HG03280 (cell line): ENCODE results near the gene CCL4L2.
"Not testable (repeated sequence)": the region's sequence is repeated elsewhere in the genome, so short reads cannot be mapped to it uniquely, and the experiment has no call there.

Experiments used
- ATAC-seq: cut with Tn5 transposase; IDR thresholded peaks from one replicate; pipeline ENCODE4 v1.9.1; 2021; ENCODE audit warnings: mild to moderate bottlenecking, moderate library complexity; ENCODE audit not compliant: unreplicated experiment

CCL4L2 gene

DNA sequence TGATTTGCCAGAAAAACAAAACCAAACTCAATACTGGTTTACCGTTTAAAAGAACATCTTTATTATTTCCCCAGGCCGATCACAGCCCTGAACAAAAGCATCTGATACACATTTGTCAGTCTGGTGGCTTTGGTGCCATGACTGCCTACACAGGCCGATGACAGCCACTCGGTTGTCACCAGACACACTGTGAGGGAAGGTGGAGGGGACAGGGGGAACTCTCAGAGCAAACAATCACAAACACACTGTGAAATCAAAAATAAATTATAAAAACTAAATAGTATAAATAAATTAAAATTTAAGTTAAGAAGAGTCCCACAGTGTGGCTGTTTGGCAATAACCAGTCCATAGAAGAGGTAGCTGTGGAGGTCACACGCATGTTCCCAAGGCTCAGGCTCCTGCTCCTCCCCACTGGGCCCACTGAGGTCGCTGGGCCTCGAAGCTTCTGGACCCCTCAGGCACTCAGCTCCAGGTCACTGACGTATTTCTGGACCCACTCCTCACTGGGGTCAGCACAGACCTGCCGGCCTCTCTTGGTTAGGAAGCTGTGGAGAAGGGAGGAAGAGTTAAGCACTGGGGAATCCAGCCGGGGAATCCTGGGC lies 15.9 kb upstream of the CCL4L2 start:
- ATAC-seq: not testable (repeated sequence)

DNA sequence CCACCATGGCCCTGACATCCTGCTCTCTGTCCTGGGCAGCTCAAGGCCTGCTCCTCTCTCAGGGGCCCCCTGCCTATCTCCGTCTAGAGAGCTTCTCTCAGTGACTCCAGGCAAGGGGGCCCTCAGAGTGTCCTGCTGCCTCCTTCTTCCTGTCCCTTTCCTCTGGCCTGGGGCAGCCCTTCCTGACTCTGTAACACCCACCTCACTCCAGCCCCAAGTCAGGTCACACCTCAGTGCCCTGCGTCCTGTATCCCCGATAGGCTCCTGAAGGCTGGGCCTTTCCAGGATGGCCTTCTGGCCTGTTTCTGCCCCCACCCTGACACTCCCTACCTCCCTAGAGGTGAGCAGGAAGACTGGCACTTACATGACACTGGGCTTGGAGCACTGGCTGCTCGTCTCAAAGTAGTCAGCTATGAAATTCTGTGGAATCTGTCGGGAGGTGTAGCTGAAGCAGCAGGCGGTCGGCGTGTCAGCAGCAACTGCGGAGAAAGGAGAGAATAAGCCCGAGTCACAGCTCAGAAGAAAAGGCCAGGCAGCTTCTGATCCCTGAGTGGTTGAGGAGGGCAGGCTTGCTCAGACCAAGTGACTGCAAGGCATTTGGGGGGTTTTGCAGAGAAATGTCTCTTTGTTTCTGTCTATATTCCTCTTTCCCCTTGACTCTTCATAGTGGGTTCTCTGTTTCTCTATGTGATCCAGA lies 15.3 kb upstream of the CCL4L2 start:
- ATAC-seq: no peak

DNA sequence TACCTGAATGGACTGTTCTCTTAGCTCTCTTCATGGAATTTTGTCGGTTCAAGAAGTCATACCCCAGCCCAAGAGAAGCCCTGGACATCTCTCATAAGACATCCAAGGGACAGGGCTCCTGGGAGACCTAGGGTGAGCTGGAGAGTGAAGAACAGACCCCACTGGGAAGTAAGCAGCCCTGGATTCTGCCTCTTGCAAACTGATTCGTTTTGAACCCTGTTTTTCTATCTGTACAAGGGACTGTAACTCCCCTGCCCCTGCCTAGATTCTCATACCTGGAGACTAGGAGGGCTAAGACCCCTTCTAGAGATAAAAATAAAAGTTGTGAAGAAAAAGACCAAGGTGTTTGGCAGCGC lies 14.8 kb upstream of the CCL4L2 start:
- no peak for ATAC-seq

DNA sequence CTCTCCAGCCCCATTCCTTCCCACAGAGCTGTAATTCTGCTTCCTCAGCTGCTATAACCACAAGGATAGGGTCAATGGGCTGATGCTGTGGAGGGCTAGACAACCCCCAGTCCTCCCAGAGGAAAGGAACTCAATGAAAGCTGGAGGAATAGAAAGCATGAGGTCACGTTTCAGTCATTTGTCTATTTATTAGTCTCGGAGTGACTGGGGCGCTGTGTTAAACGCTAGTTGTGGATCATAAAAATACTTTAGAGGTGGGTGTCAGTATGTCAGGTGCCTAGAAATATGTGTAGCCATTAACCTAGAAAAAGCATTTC lies 13.5 kb upstream of the CCL4L2 start:
- ATAC-seq: peak; percentile 13

GRCh38 chr17:36198831-36199465 lies 11.9 kb upstream of the CCL4L2 start:
- peak; percentile 25 for ATAC-seq

GRCh38 chr17:36201102-36201501 lies 9.8 kb upstream of the CCL4L2 start:
- not testable (repeated sequence) for ATAC-seq

DNA sequence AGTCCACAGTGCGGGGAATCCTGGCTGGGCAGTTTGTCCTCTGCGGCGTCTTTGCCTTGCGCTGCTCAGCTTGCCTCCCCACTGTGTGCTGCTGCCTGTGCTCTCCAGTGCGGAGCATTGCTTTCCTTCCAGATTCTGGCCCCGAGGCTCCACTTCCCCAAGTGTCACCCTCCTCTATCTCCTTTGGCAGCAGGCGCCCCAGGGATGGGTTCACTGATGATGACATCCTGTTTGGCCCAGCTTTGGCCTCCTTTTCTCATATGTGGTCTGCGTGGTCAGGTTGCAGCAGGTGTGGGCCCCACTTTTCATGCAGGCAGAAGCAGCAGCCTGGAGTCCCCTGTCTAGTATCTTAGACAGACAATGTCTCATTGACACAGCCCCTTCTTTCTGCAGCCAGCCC lies 9.4 kb upstream of the CCL4L2 start:
- ATAC-seq: not testable (repeated sequence)

DNA sequence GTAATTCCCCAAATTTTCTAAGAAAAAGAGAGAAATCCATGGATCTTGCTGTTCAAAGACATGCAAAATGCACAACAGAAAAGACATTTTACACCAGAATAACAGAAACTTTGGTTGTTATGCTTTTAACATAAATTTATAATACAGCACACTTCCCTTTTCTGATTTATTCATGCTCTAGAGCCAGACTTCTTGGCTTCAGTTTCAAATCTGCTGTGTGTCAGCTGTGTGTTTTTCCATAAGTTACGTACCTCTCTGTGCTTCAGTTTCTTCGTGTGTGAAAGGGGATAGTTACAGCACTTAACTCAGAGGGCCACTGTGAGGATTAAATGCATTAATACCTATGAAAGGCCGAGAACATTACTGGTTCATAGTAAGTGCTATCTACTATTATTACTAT lies 7.5 kb upstream of the CCL4L2 start:
- no peak for ATAC-seq

- ATAC-seq: no peak
These were observed 6.0 kb upstream of the CCL4L2 start for GRCh38 chr17:36204724-36205500.

DNA sequence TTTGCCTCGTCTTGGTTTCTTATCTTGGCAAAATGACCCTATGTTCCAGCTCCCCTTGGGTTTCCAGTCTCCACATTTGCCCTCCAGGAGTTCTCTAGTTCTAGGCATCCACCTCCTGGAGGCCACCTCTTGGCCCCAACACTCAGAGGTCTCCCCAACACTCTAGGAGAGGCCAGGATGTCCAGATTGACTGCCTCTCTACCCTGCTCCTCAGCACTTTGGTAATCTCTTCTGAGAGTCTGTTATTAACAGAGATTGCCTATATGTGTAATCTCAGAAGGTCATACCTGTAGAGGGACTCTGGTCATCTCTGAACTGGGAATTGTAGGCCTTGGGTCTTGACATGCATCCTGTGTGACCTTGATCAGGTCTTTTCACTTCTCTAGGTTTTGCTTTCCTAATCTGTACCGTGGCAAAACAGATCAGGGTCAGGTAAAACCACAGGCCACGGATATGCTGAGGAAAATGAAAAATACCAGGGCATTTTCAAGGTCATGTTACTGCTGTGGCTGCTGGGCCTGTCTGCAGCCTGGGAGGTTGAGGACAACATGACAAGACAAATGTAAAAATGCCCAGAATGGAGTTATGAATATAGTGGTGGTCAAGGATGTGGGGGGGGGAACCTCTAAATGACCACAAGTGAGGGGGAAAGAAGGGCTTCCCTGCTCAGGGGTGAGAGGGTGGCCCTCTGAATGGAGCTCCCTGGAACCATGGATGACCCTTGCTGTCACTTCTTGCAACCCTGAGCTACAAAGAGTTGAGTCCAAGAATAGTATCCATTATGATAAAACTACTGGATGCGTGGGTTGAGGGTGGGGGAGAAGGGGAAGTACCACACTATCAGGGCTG lies 5.0 kb upstream of the CCL4L2 start:
- peak; percentile 13 for ATAC-seq

GRCh38 chr17:36206486-36206821 lies 4.4 kb upstream of the CCL4L2 start:
- ATAC-seq: not testable (repeated sequence)

- ATAC-seq: not testable (repeated sequence)
These were observed 3.5 kb upstream of the CCL4L2 start for GRCh38 chr17:36207383-36207782.

DNA sequence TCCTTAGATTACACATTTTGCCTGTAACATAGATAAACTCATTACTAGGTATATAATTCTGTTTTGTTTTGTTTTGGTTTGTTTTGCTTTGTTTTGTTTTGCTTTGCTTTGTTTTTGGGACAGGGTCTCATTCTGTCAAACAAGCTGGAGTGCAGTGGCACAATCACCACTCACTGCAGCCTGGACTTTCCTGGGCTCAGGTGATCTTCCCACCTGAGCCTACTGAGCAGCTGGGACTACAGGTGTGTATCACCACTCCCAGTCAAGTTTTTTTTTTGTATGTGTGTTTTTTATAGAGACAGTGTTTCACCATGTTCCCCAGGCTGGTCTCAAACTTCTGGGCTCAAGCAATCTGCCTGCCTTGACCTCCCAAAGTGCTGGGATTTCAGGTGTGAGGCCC lies 1.3 kb upstream of the CCL4L2 start:
- ATAC-seq: no peak

DNA sequence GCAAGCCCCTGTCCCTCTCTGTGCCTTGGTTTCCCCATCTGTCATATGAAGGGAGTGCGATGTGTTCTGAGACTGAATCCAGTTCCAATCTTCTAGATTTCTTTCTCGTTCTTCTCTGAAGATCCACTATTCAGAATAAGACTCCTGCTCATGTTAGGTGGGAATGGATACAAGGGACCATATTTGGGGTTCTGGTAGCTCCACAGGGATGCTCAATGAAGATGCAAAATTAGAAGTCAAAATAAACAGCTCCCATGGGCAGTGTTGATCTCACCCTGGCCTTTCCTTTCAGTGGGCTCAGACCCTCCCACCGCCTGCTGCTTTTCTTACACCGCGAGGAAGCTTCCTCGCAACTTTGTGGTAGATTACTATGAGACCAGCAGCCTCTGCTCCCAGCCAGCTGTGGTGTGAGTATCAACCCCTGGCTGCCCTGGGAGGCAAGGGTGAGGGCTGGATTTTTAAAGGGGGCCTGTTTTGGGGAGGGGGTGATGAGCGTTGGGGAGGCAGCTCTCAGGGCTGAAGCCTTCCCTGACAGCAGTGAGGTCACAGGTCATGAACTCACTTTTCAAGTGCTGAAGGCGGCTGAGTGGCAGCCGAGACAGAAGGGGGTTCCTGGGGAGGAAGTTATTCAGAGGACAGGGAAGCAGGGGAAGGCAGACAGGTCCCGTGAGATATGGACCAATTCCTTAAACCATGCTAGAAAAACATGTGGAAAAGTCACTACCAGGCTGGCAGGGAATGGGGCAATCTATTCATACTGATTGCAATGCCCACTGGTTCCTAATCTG lies 815 bp downstream of the CCL4L2 start:
- not testable (repeated sequence) for ATAC-seq

DNA sequence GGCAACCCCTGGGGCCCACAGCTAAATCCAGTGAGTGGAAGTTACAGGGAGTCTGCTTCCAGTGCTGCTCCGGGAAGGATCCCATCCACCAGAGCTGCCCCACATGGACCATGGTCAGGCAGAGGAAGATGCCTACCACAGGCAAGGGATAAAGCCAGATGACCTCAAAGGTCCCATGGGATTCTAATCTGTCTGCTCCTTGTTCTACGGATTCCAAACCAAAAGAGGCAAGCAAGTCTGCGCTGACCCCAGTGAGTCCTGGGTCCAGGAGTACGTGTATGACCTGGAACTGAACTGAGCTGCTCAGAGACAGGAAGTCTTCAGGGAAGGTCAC lies 1.4 kb downstream of the CCL4L2 start:
- ATAC-seq: no peak

DNA sequence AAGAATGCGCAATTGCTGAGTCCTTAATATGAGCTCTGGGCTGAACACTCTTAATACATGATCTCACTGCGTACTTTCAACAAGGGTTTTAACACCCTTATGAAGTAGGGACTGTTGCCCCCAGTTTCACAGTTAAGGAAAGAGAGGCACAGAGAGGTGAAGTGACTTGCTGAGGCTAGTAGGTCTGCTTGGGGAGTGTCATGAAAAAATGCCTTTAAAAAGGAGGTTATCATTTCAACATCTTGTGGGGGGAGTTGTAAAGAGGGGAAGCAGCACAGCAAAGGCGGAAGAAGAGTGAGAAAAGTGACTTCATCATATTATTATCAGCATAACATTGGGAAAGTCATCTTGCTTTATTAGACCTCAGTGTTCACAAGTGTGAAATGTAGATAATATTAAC lies 2.1 kb downstream of the CCL4L2 start:
- ATAC-seq: no peak

GRCh38 chr17:36213695-36214094 lies 2.8 kb downstream of the CCL4L2 start:
- no peak for ATAC-seq

- no peak for ATAC-seq
These were observed 4.1 kb downstream of the CCL4L2 start for GRCh38 chr17:36214918-36215317.

DNA sequence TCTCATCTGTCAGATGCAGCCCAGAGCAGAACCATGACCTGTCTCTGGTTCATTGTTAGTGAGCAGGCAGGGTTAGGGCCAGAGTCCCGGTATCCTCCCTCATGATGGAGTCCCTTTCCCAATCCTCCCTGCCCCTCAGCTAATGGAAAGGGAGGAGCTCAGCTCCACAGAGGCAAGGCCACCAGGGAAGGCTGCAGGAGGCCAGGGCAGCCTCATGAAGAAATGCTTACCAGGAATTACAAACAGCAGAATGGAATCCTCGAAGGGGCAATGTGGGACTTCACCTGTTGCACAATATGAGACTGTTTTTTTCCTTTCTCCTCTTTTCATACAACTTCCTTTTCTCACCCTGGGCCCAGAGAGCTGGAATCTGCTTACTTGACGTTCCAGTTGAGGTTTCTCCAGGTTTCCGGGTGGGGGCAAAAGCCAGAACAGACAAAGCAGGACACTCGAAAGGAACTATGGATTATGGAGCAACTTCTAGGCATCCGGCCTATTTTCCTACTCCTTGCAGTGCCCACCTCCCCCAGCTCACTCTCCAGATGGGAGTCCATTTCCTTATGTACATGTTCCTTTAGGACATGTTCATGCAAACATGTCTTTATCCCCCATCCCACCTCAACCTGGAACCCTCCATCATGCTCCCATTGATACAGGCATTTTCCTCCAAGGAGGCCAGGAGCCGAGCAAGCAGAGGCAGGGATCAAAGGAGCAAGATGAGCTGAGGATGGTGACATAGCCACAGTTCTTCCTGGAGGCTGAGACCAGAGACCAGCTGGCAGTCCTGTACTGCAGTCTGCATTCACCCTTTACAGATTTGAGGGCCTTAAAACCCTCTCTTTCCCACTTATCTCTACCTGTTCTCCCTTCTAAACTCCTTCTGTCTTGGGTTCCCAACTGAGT lies 4.8 kb downstream of the CCL4L2 start:
- ATAC-seq: not testable (repeated sequence)
